ENCODE data around the gene SUCLG2. TPM values are rescaled to one million over a fixed set of nuclear protein-coding genes. Genes with fewer than 3 reads are reported as not detected.

Gene SUCLG2
- total and polyA plus RNA-seq, 10 of the 15 experiments (the other 5 are each of a cell fraction or from before 2014, with no cell fraction given): 17.8 to 50.9 (median 37.2) TPM

DNA sequence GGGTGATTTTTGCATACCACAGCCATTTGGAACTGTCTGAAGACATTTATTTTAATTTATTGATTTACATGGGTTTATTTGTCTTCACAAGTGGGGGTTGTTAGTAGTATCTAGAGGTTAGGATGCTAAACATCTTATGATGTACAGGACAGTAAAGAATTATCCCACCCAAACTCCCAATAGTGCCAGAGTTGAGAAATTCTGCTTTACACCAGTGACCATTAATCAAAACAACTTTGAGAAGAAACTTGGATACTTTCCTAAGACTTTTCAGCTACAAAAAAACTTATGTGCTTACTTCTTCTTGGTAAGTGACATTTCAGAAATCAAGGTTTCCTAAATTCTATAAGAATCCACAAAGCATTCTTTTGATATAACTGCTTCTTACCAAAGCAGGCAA lies 156.7 kb downstream of the SUCLG2 start:
- FAIRE-seq (peak; percentile 7), DNase-seq (ENCODE audit: low read depth, low spot score) (no peak), ATAC-seq (no peak)
- no peaks in the 10 kb centered on the region for H4K20me1 ChIP-seq (ENCODE audit: control insufficient read depth, insufficient read depth)
- peaks cover 0 to 4% of the 10 kb centered on the region in 2 experiments; a peak in 2 of 4 replicates for H3K36me3 ChIP-seq (ENCODE audit: control insufficient read depth in 2 of 2, insufficient read depth in 2 of 2, low read length in 1 of 2)
- H3K9ac ChIP-seq (ENCODE audit: control insufficient read depth, insufficient read depth, low read length): no peak overlapping the region
- ChIA-PET SMC1A (ENCODE audit: uncharacterized antibody, unreplicated experiment) (interaction anchor here (1.2 kb wide), 1 partner anchor 8 kb away, joined by 3 read pairs; no protein-coding TSS in a partner anchor), CTCF (no interaction called here), POLR2A (no interaction called here), RAD21 (ENCODE audit: unreplicated experiment) (no interaction called here)
- no peaks in the 10 kb centered on the region for H3K9me3 ChIP-seq (replicated peaks; ENCODE audit: control insufficient read depth, insufficient read depth, low read length)
- no peak for TF ChIP-seq NFXL1 (IDR thresholded peaks at IDR 0.05; ENCODE audit: borderline replicate concordance)
- no peak for TF ChIP-seq ESRRA (IDR thresholded peaks at IDR 0.05; ENCODE audit: low read length)
- TF ChIP-seq IRF4 (IDR thresholded peaks at IDR 0.05; ENCODE audit: low read depth, low read length): no peak
- no peak for TF ChIP-seq SPI1 (IDR thresholded peaks at IDR 0.05; ENCODE audit: borderline replicate concordance, insufficient read depth, low read depth, low read length)
- no peak for TF ChIP-seq CBX5 (IDR thresholded peaks at IDR 0.05; ENCODE audit: low read depth)
- TF ChIP-seq SUPT20H (IDR thresholded peaks at IDR 0.05; ENCODE audit: borderline replicate concordance, control insufficient read depth, low read depth, low read length): no peak
- TF ChIP-seq ZZZ3 (IDR thresholded peaks at IDR 0.05; ENCODE audit: control insufficient read depth, insufficient read length, low read depth): no peak
- TF ChIP-seq, protein P1, sequence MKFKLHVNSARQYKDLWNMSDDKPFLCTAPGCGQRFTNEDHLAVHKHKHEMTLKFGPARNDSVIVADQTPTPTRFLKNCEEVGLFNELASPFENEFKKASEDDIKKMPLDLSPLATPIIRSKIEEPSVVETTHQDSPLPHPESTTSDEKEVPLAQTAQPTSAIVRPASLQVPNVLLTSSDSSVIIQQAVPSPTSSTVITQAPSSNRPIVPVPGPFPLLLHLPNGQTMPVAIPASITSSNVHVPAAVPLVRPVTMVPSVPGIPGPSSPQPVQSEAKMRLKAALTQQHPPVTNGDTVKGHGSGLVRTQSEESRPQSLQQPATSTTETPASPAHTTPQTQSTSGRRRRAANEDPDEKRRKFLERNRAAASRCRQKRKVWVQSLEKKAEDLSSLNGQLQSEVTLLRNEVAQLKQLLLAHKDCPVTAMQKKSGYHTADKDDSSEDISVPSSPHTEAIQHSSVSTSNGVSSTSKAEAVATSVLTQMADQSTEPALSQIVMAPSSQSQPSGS (IDR thresholded peaks at IDR 0.05; ENCODE audit: low read length): no peak
- TF ChIP-seq, protein P2, sequence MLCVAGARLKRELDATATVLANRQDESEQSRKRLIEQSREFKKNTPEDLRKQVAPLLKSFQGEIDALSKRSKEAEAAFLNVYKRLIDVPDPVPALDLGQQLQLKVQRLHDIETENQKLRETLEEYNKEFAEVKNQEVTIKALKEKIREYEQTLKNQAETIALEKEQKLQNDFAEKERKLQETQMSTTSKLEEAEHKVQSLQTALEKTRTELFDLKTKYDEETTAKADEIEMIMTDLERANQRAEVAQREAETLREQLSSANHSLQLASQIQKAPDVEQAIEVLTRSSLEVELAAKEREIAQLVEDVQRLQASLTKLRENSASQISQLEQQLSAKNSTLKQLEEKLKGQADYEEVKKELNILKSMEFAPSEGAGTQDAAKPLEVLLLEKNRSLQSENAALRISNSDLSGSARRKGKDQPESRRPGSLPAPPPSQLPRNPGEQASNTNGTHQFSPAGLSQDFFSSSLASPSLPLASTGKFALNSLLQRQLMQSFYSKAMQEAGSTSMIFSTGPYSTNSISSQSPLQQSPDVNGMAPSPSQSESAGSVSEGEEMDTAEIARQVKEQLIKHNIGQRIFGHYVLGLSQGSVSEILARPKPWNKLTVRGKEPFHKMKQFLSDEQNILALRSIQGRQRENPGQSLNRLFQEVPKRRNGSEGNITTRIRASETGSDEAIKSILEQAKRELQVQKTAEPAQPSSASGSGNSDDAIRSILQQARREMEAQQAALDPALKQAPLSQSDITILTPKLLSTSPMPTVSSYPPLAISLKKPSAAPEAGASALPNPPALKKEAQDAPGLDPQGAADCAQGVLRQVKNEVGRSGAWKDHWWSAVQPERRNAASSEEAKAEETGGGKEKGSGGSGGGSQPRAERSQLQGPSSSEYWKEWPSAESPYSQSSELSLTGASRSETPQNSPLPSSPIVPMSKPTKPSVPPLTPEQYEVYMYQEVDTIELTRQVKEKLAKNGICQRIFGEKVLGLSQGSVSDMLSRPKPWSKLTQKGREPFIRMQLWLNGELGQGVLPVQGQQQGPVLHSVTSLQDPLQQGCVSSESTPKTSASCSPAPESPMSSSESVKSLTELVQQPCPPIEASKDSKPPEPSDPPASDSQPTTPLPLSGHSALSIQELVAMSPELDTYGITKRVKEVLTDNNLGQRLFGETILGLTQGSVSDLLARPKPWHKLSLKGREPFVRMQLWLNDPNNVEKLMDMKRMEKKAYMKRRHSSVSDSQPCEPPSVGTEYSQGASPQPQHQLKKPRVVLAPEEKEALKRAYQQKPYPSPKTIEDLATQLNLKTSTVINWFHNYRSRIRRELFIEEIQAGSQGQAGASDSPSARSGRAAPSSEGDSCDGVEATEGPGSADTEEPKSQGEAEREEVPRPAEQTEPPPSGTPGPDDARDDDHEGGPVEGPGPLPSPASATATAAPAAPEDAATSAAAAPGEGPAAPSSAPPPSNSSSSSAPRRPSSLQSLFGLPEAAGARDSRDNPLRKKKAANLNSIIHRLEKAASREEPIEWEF (IDR thresholded peaks at IDR 0.05; ENCODE audit: insufficient replicate concordance, low read depth, low read length): no peak
- TF ChIP-seq PAX8 (IDR thresholded peaks at IDR 0.05): no peak
- TF ChIP-seq TBL1XR1 (IDR thresholded peaks at IDR 0.05; ENCODE audit: low read depth, low read length): no peak
- TF ChIP-seq SREBF1 (IDR thresholded peaks at IDR 0.05; ENCODE audit: low read length): no peak
- TF ChIP-seq, protein P3, sequence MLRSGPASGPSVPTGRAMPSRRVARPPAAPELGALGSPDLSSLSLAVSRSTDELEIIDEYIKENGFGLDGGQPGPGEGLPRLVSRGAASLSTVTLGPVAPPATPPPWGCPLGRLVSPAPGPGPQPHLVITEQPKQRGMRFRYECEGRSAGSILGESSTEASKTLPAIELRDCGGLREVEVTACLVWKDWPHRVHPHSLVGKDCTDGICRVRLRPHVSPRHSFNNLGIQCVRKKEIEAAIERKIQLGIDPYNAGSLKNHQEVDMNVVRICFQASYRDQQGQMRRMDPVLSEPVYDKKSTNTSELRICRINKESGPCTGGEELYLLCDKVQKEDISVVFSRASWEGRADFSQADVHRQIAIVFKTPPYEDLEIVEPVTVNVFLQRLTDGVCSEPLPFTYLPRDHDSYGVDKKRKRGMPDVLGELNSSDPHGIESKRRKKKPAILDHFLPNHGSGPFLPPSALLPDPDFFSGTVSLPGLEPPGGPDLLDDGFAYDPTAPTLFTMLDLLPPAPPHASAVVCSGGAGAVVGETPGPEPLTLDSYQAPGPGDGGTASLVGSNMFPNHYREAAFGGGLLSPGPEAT (IDR thresholded peaks at IDR 0.05; ENCODE audit: low read depth): no peak
- no peak for TF ChIP-seq PAX5 (IDR thresholded peaks at IDR 0.05; ENCODE audit: borderline replicate concordance, low read depth, low read length)
- no peak for TF ChIP-seq MEF2B (IDR thresholded peaks at IDR 0.05; ENCODE audit: partially characterized antibody, poor library complexity, severe bottlenecking)
- TF ChIP-seq POLR2AphosphoS2 (IDR thresholded peaks at IDR 0.05; ENCODE audit: low read depth, low read length): no peak
- no peaks in the 10 kb centered on the region for H3K4me1 ChIP-seq (ENCODE audit: control insufficient read depth, insufficient read depth, low read length)
- H3K4me3 ChIP-seq: no peak overlapping the region
- intact Hi-C loops (cut with micrococcal nuclease; ENCODE audit: unreplicated experiment): no loop called here
- no peaks in the 10 kb centered on the region for H3K79me2 ChIP-seq (ENCODE audit: control insufficient read depth, insufficient read depth, low read length)
- H3K27me3 ChIP-seq (replicated peaks in 1 of 2; ENCODE audit: control insufficient read depth in 2 of 2, insufficient read depth in 2 of 2, low read length in 1 of 2): no peaks in the 10 kb centered on the region
- H3K4me2 ChIP-seq (ENCODE audit: control insufficient read depth, insufficient read depth): no peak overlapping the region
- in situ Hi-C loops (cut with MboI): no loop called here
- no peak overlapping the region for H2AFZ ChIP-seq (ENCODE audit: control insufficient read depth, low read depth, low read length)
- BruUV-seq (replicated peaks): no TSS peak
- no peak overlapping the region for H3K27ac ChIP-seq (ENCODE audit: control insufficient read depth, insufficient read depth)
